H9 (cell line): ENCODE results near the gene ROBO1. TPM values are rescaled to one million over a fixed set of nuclear protein-coding genes. Genes with fewer than 3 reads are reported as not detected.

Source experiments
- DNase-seq: peaks from one replicate; pipeline ENCODE4 v3.0.0-alpha.2; 2017
- H2AFZ ChIP-seq: one replicate; pipeline ENCODE4 v1.6.1; 2013; ENCODE audit warnings: mild to moderate bottlenecking, low read length, control low read depth, moderate library complexity
- H2AK5ac ChIP-seq: 2 replicates; pipeline ENCODE4 v1.6.1; 2013; ENCODE audit warnings: low read length, control low read depth, mixed read lengths; ENCODE audit not compliant: insufficient read length
- H2BK120ac ChIP-seq: one replicate; pipeline ENCODE4 v1.6.1; 2013; ENCODE audit warnings: low read depth, mild to moderate bottlenecking, low read length, control low read depth, inconsistent platforms; ENCODE audit not compliant: poor library complexity, severe bottlenecking
- H2BK12ac ChIP-seq: 2 replicates; pipeline ENCODE4 v1.6.1; 2013; ENCODE audit warnings: low read length, control low read depth, mixed read lengths, low read depth; ENCODE audit not compliant: insufficient read length
- H2BK15ac ChIP-seq: 2 replicates; pipeline ENCODE4 v1.6.1; 2013; ENCODE audit warnings: low read depth, low read length, control low read depth
- H2BK20ac ChIP-seq: one replicate; pipeline ENCODE4 v1.6.1; 2013; ENCODE audit warnings: low read depth, mild to moderate bottlenecking, low read length, control low read depth, inconsistent platforms; ENCODE audit not compliant: poor library complexity, severe bottlenecking
- H2BK5ac ChIP-seq: 2 replicates; pipeline ENCODE4 v1.6.1; 2013; ENCODE audit warnings: low read length, control low read depth, mixed read lengths; ENCODE audit not compliant: insufficient read length
- H3K14ac ChIP-seq: 2 replicates; pipeline ENCODE4 v1.6.1; 2013; ENCODE audit warnings: low read length, control low read depth; ENCODE audit not compliant: insufficient read depth
- H3K18ac ChIP-seq: 2 replicates; pipeline ENCODE4 v1.6.1; 2013; ENCODE audit warnings: low read depth, mild to moderate bottlenecking, mixed read lengths, low read length, control low read depth; ENCODE audit not compliant: insufficient read length
- H3K23ac ChIP-seq: 2 replicates; pipeline ENCODE4 v1.6.1; 2013; ENCODE audit warnings: low read length, control low read depth, mixed read lengths, low read depth; ENCODE audit not compliant: insufficient read length
- H3K23me2 ChIP-seq: 2 replicates; pipeline ENCODE4 v1.6.1; 2013; ENCODE audit warnings: low read depth, mild to moderate bottlenecking, mixed read lengths, low read length, control low read depth; ENCODE audit not compliant: insufficient read length, poor library complexity, severe bottlenecking
- H3K27ac ChIP-seq: 2 replicates; pipeline ENCODE4 v1.5.1; 2013; ENCODE audit warnings: low read length, control low read depth, mixed read lengths, low read depth; ENCODE audit not compliant: insufficient read length
- H3K27me3 ChIP-seq: 2 replicates; pipeline ENCODE4 v1.6.1; 2013; ENCODE audit warnings: low read length, control low read depth, inconsistent platforms; ENCODE audit not compliant: insufficient read depth
- H3K4ac ChIP-seq: 2 replicates; pipeline ENCODE4 v1.6.1; 2013; ENCODE audit warnings: low read depth, mild to moderate bottlenecking, control low read depth, inconsistent platforms, low read length, moderate library complexity
- H3K4me1 ChIP-seq: 2 replicates; pipeline ENCODE4 v1.6.1; 2013; ENCODE audit warnings: low read length, control low read depth, inconsistent platforms; ENCODE audit not compliant: insufficient read depth
- H3K4me2 ChIP-seq: 2 replicates; pipeline ENCODE4 v1.6.1; 2013; ENCODE audit warnings: low read length, control low read depth, mixed read lengths; ENCODE audit not compliant: insufficient read length, insufficient read depth
- H3K56ac ChIP-seq: 2 replicates; pipeline ENCODE4 v1.6.1; 2013; ENCODE audit warnings: low read depth, mild to moderate bottlenecking, mixed read lengths, low read length, control low read depth; ENCODE audit not compliant: insufficient read length
- H3K79me1 ChIP-seq: 2 replicates; pipeline ENCODE4 v1.6.1; 2013; ENCODE audit warnings: low read depth, mild to moderate bottlenecking, moderate library complexity, low read length, control low read depth, inconsistent platforms; ENCODE audit not compliant: insufficient read depth, poor library complexity, severe bottlenecking
- H3K79me2 ChIP-seq: 2 replicates; pipeline ENCODE4 v1.6.1; 2013; ENCODE audit warnings: low read length, control low read depth, inconsistent platforms; ENCODE audit not compliant: insufficient read depth
- H3K9ac ChIP-seq: 2 replicates; pipeline ENCODE4 v1.6.1; 2013; ENCODE audit warnings: low read length, control low read depth, mixed read lengths; ENCODE audit not compliant: insufficient read length; ENCODE audit errors: extremely low read depth
- H3K9me3 ChIP-seq: one replicate; pipeline ENCODE4 v1.6.1; 2013; ENCODE audit warnings: low read depth, low read length, inconsistent platforms; ENCODE audit not compliant: control insufficient read depth
- H3T11ph ChIP-seq: one replicate; pipeline ENCODE4 v1.6.1; 2013; ENCODE audit warnings: mild to moderate bottlenecking, low read length, control low read depth, inconsistent platforms
- H4K20me1 ChIP-seq: one replicate; pipeline ENCODE4 v1.6.1; 2013; ENCODE audit not compliant: control insufficient read depth, insufficient read length, insufficient read depth
- H4K5ac ChIP-seq: 2 replicates; pipeline ENCODE4 v1.6.1; 2013; ENCODE audit warnings: low read depth, mild to moderate bottlenecking, mixed read lengths, low read length, control low read depth; ENCODE audit not compliant: insufficient read length
- H4K8ac ChIP-seq: replicated peaks from 2 replicates; pipeline ENCODE4 v1.6.1; 2013; ENCODE audit warnings: low read length, control low read depth, mixed read lengths, low read depth; ENCODE audit not compliant: insufficient read length
- H4K91ac ChIP-seq: 2 replicates; pipeline ENCODE4 v1.6.1; 2013; ENCODE audit warnings: low read depth, mild to moderate bottlenecking, moderate library complexity, mixed read lengths, low read length, control low read depth; ENCODE audit not compliant: insufficient read length
- H3K27ac Mint-ChIP-seq, 3 experiments: 2 replicates in 2 of 3; 3 replicates in 1 of 3; pipeline ENCODE4 v1.8.0; 2020 to 2021; ENCODE audit warnings: mixed read lengths in 3 of 3, mild to moderate bottlenecking in 1 of 3, moderate library complexity in 1 of 3
- H3K27me3 Mint-ChIP-seq: 2 replicates; pipeline ENCODE4 v1.8.0; 2021; ENCODE audit warnings: low read depth, mild to moderate bottlenecking, moderate library complexity, mixed read lengths
- H3K36me3 Mint-ChIP-seq, 3 experiments: 2 replicates in 2 of 3; 3 replicates in 1 of 3; pipeline ENCODE4 v1.8.0; 2020 to 2021; ENCODE audit warnings: low read depth in 3 of 3, mixed read lengths in 3 of 3; ENCODE audit not compliant: insufficient read depth in 1 of 3
- H3K4me1 Mint-ChIP-seq, 2 experiments: 2 replicates each; pipeline ENCODE4 v1.8.0; 2020; ENCODE audit warnings: mixed read lengths in 2 of 2
- H3K4me3 Mint-ChIP-seq, 2 experiments: 2 replicates in 1 of 2; 3 replicates in 1 of 2; pipeline ENCODE4 v1.8.0; 2020 to 2021; ENCODE audit warnings: mild to moderate bottlenecking in 2 of 2, mixed read lengths in 2 of 2, moderate library complexity in 1 of 2
- H3K9me3 Mint-ChIP-seq, 2 experiments: 2 replicates in 1 of 2; 3 replicates in 1 of 2; pipeline ENCODE4 v1.8.0; 2020; ENCODE audit warnings: mild to moderate bottlenecking in 2 of 2, mixed read lengths in 2 of 2, moderate library complexity in 1 of 2
- WGBS: extraction: QIAGEN DNeasy Blood & Tissue Kit; methylation state at CpG from one replicate; pipeline ENCODE4 v1.1.7; 2013; ENCODE audit warnings: missing lambda C conversion rate, low lambda C conversion rate, mixed read lengths; ENCODE audit not compliant: insufficient read length; ENCODE audit errors: extremely low coverage; 5-methylcytosine and 5-hydroxymethylcytosine counted together
- total RNA-seq: library from RNA; stranded (reverse); gene quantifications from 2 replicates; pipeline ENCODE4 v1.2.1, GENCODE V29; 2021
- TF ChIP-seq, protein P1 (sequence below): fragments of 200-600 bp; sonication (generic); conservative IDR thresholded peaks from 3 replicates; pipeline ENCODE4 v1.8.0; 2021; ENCODE audit warnings: antibody characterized with exemption, mild to moderate bottlenecking

ROBO1 gene
- total RNA-seq, 1 experiment from 2014 or later, result 62.7 TPM

DNA sequence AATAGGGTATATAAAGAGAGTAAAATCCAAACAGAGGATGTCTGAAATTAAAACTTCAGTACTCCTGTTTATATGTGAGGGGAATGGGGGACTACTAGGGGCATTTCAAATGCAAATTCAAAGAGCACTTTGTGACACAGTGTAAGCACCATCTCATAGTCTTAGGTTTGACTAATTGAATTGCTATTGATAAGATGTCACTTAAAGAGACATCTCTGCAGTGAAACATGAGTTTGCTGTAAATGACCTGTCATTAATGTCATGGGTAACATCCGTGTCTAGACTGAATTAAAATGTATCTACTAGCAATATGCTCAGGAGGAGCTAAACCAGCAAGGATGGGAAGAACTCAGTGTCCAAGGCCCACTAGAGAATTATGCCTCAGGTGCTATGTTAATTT, 41.0 kb downstream of the ROBO1 start:
- no peak overlapping the region for H2BK120ac ChIP-seq
- TF ChIP-seq, protein P1, sequence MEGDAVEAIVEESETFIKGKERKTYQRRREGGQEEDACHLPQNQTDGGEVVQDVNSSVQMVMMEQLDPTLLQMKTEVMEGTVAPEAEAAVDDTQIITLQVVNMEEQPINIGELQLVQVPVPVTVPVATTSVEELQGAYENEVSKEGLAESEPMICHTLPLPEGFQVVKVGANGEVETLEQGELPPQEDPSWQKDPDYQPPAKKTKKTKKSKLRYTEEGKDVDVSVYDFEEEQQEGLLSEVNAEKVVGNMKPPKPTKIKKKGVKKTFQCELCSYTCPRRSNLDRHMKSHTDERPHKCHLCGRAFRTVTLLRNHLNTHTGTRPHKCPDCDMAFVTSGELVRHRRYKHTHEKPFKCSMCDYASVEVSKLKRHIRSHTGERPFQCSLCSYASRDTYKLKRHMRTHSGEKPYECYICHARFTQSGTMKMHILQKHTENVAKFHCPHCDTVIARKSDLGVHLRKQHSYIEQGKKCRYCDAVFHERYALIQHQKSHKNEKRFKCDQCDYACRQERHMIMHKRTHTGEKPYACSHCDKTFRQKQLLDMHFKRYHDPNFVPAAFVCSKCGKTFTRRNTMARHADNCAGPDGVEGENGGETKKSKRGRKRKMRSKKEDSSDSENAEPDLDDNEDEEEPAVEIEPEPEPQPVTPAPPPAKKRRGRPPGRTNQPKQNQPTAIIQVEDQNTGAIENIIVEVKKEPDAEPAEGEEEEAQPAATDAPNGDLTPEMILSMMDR, result no peak
- H3K4me1 Mint-ChIP-seq, result peaks cover 11% of the 10 kb centered on the region in 2 experiments
- H3K27me3 ChIP-seq, result no peaks in the 10 kb centered on the region
- no peak overlapping the region for H3K27ac Mint-ChIP-seq
- no peak overlapping the region for H4K8ac ChIP-seq
- no peak overlapping the region for H3K9ac ChIP-seq
- no peaks in the 10 kb centered on the region for H3K79me2 ChIP-seq
- no peak overlapping the region for H3K27ac ChIP-seq
- H3K36me3 Mint-ChIP-seq, result no peaks in the 10 kb centered on the region
- H2BK20ac ChIP-seq, result no peak overlapping the region
- H2BK12ac ChIP-seq, result no peak overlapping the region
- no peak overlapping the region for H3K18ac ChIP-seq
- no peak overlapping the region for H3K56ac ChIP-seq
- H3K9me3 Mint-ChIP-seq, result no peaks in the 10 kb centered on the region
- H3K4me1 ChIP-seq, result no peaks in the 10 kb centered on the region
- no peak overlapping the region for H4K5ac ChIP-seq
- no peak overlapping the region for H3K14ac ChIP-seq
- H3K4me2 ChIP-seq, result no peak overlapping the region
- H3K4me3 Mint-ChIP-seq, result no peak overlapping the region
- no peak for DNase-seq
- H3K27me3 Mint-ChIP-seq, result no peaks in the 10 kb centered on the region
- H3K4ac ChIP-seq, result no peak overlapping the region
- H3T11ph ChIP-seq, result no peak overlapping the region
- H3K9me3 ChIP-seq, result no peaks in the 10 kb centered on the region
- H4K91ac ChIP-seq, result no peak overlapping the region
- no CpG with 5 or more reads among the region's 1 CpG for WGBS
- H3K79me1 ChIP-seq, result no peaks in the 10 kb centered on the region
- no peak overlapping the region for H3K23ac ChIP-seq
- no peak overlapping the region for H2BK15ac ChIP-seq
- H2AK5ac ChIP-seq, result no peak overlapping the region
- H3K23me2 ChIP-seq, result no peaks in the 10 kb centered on the region
- no peaks in the 10 kb centered on the region for H4K20me1 ChIP-seq
- H2BK5ac ChIP-seq, result no peak overlapping the region
- no peak overlapping the region for H2AFZ ChIP-seq
